ENCODE data around the gene EVA1C.
"Not testable (repeated sequence)": the region's sequence is repeated elsewhere in the genome, so short reads cannot be mapped to it uniquely, and the experiment has no call there.

EVA1C gene

GRCh38 chr21:32425628-32426027 is 13.1 kb downstream of the EVA1C start:
- DNase-seq = no peak

GRCh38 chr21:32426066-32426465 is 13.6 kb downstream of the EVA1C start:
- DNase-seq = no peak

GRCh38 chr21:32426592-32427051 is 14.1 kb downstream of the EVA1C start:
- no peak for DNase-seq

GRCh38 chr21:32427958-32428623 is 15.6 kb downstream of the EVA1C start:
- no peak for DNase-seq

- DNase-seq = not testable (repeated sequence)
Observed at GRCh38 chr21:32432982-32433660, 20.6 kb downstream of the EVA1C start.

- no peak for DNase-seq
Observed at GRCh38 chr21:32437729-32438128, 25.2 kb downstream of the EVA1C start.

GRCh38 chr21:32442566-32443318 is 30.2 kb downstream of the EVA1C start:
- no peak for DNase-seq

- DNase-seq = no peak
Observed at GRCh38 chr21:32445101-32445500, 32.6 kb downstream of the EVA1C start.

GRCh38 chr21:32446440-32446839 is 33.9 kb downstream of the EVA1C start:
- DNase-seq = not testable (repeated sequence)

GRCh38 chr21:32447224-32447623 is 34.7 kb downstream of the EVA1C start:
- DNase-seq = no peak

GRCh38 chr21:32448803-32449594 is 36.5 kb downstream of the EVA1C start:
- DNase-seq = no peak

- DNase-seq = not testable (repeated sequence)
Observed at GRCh38 chr21:32450881-32451701, 38.6 kb downstream of the EVA1C start.

GRCh38 chr21:32452191-32452590 is 39.7 kb downstream of the EVA1C start:
- not testable (repeated sequence) for DNase-seq

- no peak for DNase-seq
Observed at GRCh38 chr21:32452641-32453040, 40.1 kb downstream of the EVA1C start.

- DNase-seq = no peak
Observed at GRCh38 chr21:32455548-32455947, 43.0 kb downstream of the EVA1C start.

- DNase-seq = no peak
Observed at GRCh38 chr21:32456497-32456918, 44.0 kb downstream of the EVA1C start.

- no peak for DNase-seq
Observed at GRCh38 chr21:32457360-32457840, 44.9 kb downstream of the EVA1C start.

GRCh38 chr21:32457962-32458361 is 45.5 kb downstream of the EVA1C start:
- no peak for DNase-seq

GRCh38 chr21:32459972-32460371 is 47.5 kb downstream of the EVA1C start:
- no peak for DNase-seq

- DNase-seq = no peak
Observed at GRCh38 chr21:32461503-32461902, 49.0 kb downstream of the EVA1C start.

- DNase-seq = not testable (repeated sequence)
Observed at GRCh38 chr21:32462564-32462963, 50.1 kb downstream of the EVA1C start.

- DNase-seq = no peak
Observed at GRCh38 chr21:32463367-32463766, 50.9 kb downstream of the EVA1C start.
